ENCODE results near the gene CA4. TPM values are rescaled to one million over a fixed set of nuclear protein-coding genes. Genes with fewer than 3 reads are reported as not detected.
A peak's percentile ranks its signal among the peaks of the same experiment; 100 is the strongest.
"Not testable (repeated sequence)": the region's sequence is repeated elsewhere in the genome, so short reads cannot be mapped to it uniquely, and the experiment has no call there.

Gene CA4
- not detected in 2 replicates for total RNA-seq

DNA sequence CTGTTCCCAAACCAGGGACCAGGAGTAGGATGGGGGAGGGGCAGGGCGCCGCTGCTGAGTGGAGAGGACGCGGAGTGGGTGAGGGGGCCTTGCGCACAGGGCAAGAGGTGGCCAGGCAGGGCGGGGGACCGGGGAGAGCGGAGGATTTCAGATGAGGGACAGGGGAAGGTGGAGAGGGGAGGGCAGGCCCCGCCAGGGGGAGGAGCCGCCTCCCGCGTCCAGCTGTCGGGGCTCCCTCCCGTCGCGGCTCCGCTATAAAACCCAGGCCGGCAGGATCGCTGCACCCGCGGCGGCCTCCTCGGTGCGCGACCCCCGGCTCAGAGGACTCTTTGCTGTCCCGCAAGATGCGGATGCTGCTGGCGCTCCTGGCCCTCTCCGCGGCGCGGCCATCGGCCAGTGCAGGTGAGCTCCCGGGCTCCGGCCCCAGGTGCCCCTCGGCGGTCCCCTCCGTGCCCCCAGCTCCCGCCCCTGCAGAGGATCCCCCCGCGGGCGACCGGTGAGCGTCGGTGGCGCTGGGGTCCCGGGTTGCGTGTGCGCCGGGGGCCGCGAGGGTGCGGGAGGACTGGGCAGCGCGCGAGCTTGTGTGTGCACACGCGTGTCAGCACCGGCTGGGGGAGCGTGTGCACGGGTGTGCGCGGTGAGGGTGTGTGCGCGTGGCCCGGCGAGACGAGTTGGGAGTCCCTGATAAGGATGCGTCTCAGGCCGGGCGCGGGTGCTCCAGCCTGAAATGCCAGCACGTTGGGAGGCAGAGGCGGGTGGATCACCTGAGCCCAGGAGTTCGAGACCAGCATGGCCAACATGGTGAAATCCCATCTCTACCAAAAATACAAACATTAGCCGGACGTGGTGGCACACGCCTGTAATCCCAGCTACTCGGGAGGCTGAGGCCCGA is at the start of gene CA4:
CA4 (plus strand) TSS at position 283 of the 892 bp plus-strand sequence; CDS start at position 345, 62 bp downstream.
- DNase-seq (ENCODE audit: low read depth), result no peak

DNA sequence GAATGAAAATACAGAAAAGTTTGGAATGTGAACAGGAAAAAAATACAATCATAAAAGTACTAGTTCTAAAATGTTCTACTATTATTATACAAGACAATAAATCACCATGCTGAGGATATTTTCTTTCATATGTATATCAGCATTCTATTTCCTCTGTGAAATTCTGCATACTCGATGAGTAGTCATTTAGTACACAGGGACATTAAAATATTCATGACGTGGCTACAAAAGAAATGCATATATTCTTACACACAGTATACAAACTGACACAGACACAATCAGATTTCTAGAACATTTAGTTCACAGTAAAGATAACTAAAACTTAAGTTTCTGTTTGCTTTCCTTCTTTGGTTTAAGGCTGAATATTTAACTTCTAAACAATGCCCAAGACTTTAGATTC is 49.2 kb upstream of the CA4 start:
- H3K4me3 ChIP-seq (ENCODE audit: low read depth, low read length), result not testable (repeated sequence)

More for the DNA sequence above, at the start of gene CA4:
- TF ChIP-seq, protein P1, sequence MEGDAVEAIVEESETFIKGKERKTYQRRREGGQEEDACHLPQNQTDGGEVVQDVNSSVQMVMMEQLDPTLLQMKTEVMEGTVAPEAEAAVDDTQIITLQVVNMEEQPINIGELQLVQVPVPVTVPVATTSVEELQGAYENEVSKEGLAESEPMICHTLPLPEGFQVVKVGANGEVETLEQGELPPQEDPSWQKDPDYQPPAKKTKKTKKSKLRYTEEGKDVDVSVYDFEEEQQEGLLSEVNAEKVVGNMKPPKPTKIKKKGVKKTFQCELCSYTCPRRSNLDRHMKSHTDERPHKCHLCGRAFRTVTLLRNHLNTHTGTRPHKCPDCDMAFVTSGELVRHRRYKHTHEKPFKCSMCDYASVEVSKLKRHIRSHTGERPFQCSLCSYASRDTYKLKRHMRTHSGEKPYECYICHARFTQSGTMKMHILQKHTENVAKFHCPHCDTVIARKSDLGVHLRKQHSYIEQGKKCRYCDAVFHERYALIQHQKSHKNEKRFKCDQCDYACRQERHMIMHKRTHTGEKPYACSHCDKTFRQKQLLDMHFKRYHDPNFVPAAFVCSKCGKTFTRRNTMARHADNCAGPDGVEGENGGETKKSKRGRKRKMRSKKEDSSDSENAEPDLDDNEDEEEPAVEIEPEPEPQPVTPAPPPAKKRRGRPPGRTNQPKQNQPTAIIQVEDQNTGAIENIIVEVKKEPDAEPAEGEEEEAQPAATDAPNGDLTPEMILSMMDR (IDR thresholded peaks at IDR 0.05; ENCODE audit: insufficient read depth, low read depth, low read length), result no peak
- H3K4me3 ChIP-seq (ENCODE audit: low read depth, low read length), result no peak within 1 kb of the TSS

DNA sequence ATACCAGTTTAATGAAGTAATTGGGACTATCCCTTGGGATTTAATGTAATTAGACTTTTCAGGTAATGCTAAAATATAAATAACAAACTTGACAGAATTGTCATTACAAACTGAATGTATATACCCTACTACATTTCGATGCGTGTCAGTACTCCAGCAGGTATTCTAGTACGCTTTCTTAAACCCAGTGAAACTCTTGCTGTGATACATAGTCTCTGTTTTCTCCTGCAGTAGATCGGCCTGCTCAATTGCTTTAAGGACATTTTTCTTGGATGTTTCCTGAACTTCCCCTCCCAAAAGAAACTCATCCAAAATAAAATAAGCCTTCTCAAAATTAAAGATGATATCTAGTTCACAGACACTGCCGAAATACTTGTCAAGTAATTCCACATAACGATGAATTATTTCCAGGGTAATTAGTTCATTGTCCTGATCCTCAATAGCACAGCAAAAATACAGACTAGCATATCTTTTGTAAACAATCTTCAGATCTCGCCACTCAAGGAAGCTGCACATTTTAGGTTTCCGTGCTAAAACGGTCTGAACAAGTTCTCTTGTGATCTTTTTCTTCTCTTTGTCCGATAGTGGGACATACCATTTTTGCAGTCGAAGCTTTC is 47.6 kb upstream of the CA4 start:
- DNase-seq (ENCODE audit: low read depth), result not testable (repeated sequence)
- peak overlapping the region; percentile 21 for H3K4me3 ChIP-seq (ENCODE audit: low read depth, low read length)

More for the DNA sequence above, 49.2 kb upstream of the CA4 start:
- DNase-seq (ENCODE audit: low read depth), result not testable (repeated sequence)

DNA sequence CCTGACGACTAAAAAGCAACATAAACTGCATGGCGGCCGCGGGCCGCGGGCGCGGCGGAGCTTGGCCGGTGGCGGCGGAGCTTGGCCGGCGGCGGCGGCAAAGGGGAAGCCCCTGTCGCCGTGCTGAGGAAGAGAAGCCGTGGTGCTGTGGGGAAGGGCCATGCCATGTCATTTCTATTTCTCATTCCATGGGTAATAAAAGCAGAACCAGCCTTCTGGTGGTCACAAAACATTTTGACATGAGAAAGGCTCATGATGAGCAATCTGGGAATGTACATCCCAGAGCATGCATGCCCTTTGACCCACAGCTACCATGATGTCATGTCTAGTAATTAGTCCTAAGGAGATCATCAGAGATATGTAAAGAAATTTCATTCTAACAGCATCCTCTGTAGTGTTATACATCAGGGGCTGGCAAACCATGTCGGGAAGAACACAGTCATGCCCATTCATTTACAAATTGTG is 47.1 kb upstream of the CA4 start:
- TF ChIP-seq, protein P1 (IDR thresholded peaks at IDR 0.05; ENCODE audit: insufficient read depth, low read depth, low read length), result no peak

DNA sequence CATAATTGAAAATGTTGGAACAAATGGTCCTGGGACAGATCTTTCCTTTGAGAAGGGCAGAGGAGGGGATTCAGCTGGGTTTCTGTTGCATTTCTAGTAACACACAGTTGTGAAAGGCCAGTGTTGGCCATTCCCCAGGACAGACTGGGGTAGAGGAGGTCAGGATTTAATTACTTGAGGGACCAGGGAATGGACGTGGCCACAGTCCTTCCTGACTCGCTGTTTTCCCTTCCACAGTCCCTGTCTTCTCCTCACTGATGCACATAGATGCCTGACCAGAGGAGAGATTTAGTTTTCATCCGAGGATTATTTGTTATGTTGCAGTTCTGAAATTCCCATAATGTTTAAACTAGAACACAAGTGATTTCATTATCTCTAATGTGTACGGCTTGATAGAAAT is 45.8 kb upstream of the CA4 start:
- TF ChIP-seq, protein P1 (IDR thresholded peaks at IDR 0.05; ENCODE audit: insufficient read depth, low read depth, low read length), result no peak
- no peak for DNase-seq (ENCODE audit: low read depth)
- H3K4me3 ChIP-seq (ENCODE audit: low read depth, low read length), result no peak overlapping the region

More for the DNA sequence above, 47.1 kb upstream of the CA4 start:
- DNase-seq (ENCODE audit: low read depth), result peak; percentile 78
- H3K4me3 ChIP-seq (ENCODE audit: low read depth, low read length), result peak overlapping the region; percentile 21

DNA sequence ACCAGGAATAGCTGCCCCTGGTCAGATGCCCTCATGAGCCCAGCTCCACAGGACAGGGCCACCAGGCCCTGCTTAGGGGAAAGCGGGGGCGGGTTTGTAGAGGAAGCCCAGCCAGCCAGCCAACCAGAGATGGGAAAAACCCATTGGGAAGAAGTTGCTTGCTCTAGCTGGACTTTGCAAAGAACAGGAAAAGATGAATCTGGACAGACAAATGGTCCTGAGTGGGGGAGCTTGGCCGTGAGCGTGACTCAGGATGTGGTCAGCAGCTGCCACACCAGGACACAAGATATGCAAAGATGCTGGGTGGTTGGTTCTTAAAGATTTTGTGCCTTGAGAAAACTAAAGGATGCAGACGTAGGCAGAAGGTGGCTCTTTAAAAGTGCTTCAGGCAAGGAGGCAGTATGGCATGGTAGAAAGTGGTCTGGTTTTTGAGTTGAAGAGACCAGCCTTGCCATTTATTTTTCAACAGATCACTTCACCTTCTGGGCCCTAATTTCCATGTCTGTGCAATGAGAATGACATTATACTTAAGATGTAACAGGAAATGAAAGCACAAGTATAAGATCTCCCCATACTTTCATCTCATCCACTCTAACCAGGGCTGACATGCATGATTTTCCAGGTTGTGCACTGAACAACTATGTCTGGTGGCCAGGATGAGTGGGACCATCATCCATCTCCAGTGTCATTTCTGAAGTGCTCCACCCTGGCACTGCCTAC is 43.3 kb upstream of the CA4 start:
- peak; percentile 52 for DNase-seq (ENCODE audit: low read depth)
- no peak overlapping the region for H3K4me3 ChIP-seq (ENCODE audit: low read depth, low read length)
- TF ChIP-seq, protein P1 (IDR thresholded peaks at IDR 0.05; ENCODE audit: insufficient read depth, low read depth, low read length), result no peak

DNA sequence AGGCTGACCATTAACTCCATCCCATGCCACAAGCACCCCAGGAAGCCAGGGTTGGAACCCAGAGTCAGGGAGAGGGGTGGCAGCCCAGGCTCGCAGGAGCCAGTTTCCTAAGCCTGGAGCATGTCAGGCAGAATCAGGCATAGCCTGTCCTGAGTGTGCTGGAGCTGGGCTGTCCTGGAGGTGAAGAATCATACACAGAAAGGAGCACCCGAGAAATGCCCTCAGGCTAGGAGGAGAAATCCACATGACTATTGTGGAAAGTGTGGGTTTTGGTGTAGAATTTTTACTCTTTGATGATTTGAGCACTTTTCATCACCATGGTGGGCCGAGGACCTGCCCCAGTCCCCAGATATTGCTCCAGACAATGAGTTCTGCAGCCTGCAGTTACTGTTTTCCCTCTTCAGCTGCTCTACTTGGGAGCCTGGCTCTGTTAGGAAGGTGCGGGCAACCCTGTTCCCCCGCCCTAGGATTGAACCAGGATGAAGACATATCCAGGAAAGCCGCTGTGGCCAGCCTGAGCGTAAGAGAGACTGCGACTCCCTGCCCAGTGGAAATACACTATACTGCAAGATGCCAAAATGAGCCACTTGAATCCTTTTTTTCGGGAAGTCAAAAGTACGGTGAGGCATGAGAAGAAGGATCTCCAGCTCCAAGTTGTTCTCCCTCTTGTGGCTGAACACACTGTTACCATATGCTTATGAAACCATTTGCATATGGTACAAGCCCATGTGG is 42.1 kb upstream of the CA4 start:
- TF ChIP-seq, protein P1 (IDR thresholded peaks at IDR 0.05; ENCODE audit: insufficient read depth, low read depth, low read length), result peak; percentile 23
- peak; percentile 44 for DNase-seq (ENCODE audit: low read depth)
- no peak overlapping the region for H3K4me3 ChIP-seq (ENCODE audit: low read depth, low read length)

DNA sequence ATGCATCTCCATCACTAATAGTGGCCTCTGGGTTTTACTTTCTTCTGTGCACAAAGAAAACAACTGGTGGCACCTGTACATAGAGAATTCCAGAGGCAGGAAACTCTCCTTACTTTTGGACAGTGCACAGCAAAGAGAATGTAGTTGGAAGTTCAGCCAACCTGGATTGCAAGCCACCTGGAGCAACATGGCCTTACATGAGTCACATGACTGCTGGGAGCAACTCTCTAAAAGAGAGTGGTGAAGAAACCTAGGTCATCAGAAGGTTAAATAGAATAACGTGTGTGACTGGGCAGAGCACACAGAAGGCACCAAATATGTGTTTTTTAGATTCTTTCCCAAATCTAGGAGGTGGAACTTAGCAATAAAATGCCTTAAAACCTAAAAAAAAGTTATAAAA is 41.5 kb upstream of the CA4 start:
- not testable (repeated sequence) for DNase-seq (ENCODE audit: low read depth); H3K4me3 ChIP-seq (ENCODE audit: low read depth, low read length)
